HTR-8/SVneo (cell line): ENCODE measurements around the gene SPTLC2.
A peak's percentile ranks its signal among the peaks of the same experiment; 100 is the strongest.

ENCODE experiments used
- DNase-seq: peaks from one replicate; pipeline ENCODE4 v3.0.0; 2011; ENCODE audit warnings: low spot score, mixed read lengths; ENCODE audit not compliant: insufficient read length
- FAIRE-seq: peaks from 2 replicates; lab custom pipeline; 2011; peaks lifted over from hg19 to GRCh38; lab: Jason Lieb, UNC

The SPTLC2 gene

GRCh38 chr14:77625360-77625759 lies 8.9 kb upstream of the SPTLC2 start:
- DNase-seq = no peak
- no peak for FAIRE-seq

- no peak for FAIRE-seq
- no peak for DNase-seq
These were observed 6.8 kb upstream of the SPTLC2 start for GRCh38 chr14:77623201-77623600.

- no peak for FAIRE-seq
These were observed 6.0 kb upstream of the SPTLC2 start for GRCh38 chr14:77622366-77622961.

GRCh38 chr14:77620222-77620870 lies 3.9 kb upstream of the SPTLC2 start:
- no peak for FAIRE-seq

More at GRCh38 chr14:77622366-77622961, 6.0 kb upstream of the SPTLC2 start:
- DNase-seq = no peak

GRCh38 chr14:77618381-77618970 lies 2.0 kb upstream of the SPTLC2 start:
- FAIRE-seq (no peak), DNase-seq (no peak)

More at GRCh38 chr14:77620222-77620870, 3.9 kb upstream of the SPTLC2 start:
- no peak for DNase-seq

GRCh38 chr14:77616133-77616453 lies 344 bp downstream of the SPTLC2 start:
- FAIRE-seq = no peak
- DNase-seq = no peak

- DNase-seq (no peak), FAIRE-seq (no peak)
These were observed 890 bp downstream of the SPTLC2 start for GRCh38 chr14:77615361-77616132.

- DNase-seq (no peak), FAIRE-seq (no peak)
These were observed 3.2 kb downstream of the SPTLC2 start for GRCh38 chr14:77613201-77613600.

- FAIRE-seq (no peak), DNase-seq (no peak)
These were observed 4.3 kb downstream of the SPTLC2 start for GRCh38 chr14:77612011-77612620.

- DNase-seq = no peak
- no peak for FAIRE-seq
These were observed 5.9 kb downstream of the SPTLC2 start for GRCh38 chr14:77610553-77610952.

- DNase-seq (no peak), FAIRE-seq (no peak)
These were observed 6.5 kb downstream of the SPTLC2 start for GRCh38 chr14:77609922-77610321.

- DNase-seq (no peak), FAIRE-seq (no peak)
These were observed 8.6 kb downstream of the SPTLC2 start for GRCh38 chr14:77607741-77608302.

- no peak for FAIRE-seq
- no peak for DNase-seq
These were observed 11.0 kb downstream of the SPTLC2 start for GRCh38 chr14:77605392-77605972.

GRCh38 chr14:77603654-77604255 lies 12.7 kb downstream of the SPTLC2 start:
- DNase-seq (no peak), FAIRE-seq (peak; percentile 68)

- no peak for FAIRE-seq
- DNase-seq = no peak
These were observed 13.4 kb downstream of the SPTLC2 start for GRCh38 chr14:77603031-77603430.

- no peak for FAIRE-seq
- no peak for DNase-seq
These were observed 14.4 kb downstream of the SPTLC2 start for GRCh38 chr14:77601846-77602619.

GRCh38 chr14:77599889-77600288 lies 16.5 kb downstream of the SPTLC2 start:
- DNase-seq (no peak), FAIRE-seq (no peak)

- FAIRE-seq = no peak
These were observed 17.9 kb downstream of the SPTLC2 start for GRCh38 chr14:77598366-77599070.

More at GRCh38 chr14:77598366-77599070, 17.9 kb downstream of the SPTLC2 start:
- DNase-seq = no peak
